ENCODE results near the gene NT5C3B.
"Not testable (repeated sequence)": the region's sequence is repeated elsewhere in the genome, so short reads cannot be mapped to it uniquely, and the experiment has no call there.

The NT5C3B gene

GRCh38 chr17:41781404-41782110 is 54.5 kb downstream of the NT5C3B start:
- no peak for DNase-seq

GRCh38 chr17:41779954-41780353 is 56.1 kb downstream of the NT5C3B start:
- no peak for DNase-seq

DNA sequence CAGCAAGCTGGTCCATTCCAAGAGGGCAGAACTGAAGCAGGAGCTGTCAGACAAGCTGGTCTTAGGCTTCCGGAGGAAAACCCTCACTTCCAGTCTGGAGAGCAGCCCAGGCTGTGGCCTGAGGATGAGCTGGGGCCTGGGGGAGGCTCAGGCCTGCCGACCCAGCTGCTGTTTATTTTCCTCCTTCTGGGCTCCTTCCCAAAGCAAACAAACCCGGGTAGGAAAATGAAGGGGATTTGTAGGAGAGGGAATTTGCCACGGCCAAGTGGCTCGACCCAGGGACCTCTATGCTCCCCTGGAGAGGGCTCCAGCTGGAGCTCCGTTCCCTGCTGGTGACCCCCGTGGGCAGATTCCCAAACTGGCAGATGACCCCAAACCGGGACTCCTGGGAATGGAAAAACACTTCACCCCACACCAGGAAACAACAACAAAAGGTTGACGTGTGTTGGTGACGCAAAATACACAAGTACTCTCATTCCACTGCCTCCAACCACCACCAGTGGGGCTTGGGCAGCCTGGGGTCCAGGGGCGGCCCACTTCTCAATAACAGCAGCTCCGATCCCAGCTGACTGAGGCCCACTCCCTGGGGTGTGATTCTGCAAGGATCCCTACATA is 58.4 kb downstream of the NT5C3B start:
- DNase-seq = no peak

GRCh38 chr17:41777157-41777573 is 58.9 kb downstream of the NT5C3B start:
- no peak for DNase-seq

- not testable (repeated sequence) for DNase-seq
Observed at GRCh38 chr17:41776262-41776900, 59.7 kb downstream of the NT5C3B start.

DNA sequence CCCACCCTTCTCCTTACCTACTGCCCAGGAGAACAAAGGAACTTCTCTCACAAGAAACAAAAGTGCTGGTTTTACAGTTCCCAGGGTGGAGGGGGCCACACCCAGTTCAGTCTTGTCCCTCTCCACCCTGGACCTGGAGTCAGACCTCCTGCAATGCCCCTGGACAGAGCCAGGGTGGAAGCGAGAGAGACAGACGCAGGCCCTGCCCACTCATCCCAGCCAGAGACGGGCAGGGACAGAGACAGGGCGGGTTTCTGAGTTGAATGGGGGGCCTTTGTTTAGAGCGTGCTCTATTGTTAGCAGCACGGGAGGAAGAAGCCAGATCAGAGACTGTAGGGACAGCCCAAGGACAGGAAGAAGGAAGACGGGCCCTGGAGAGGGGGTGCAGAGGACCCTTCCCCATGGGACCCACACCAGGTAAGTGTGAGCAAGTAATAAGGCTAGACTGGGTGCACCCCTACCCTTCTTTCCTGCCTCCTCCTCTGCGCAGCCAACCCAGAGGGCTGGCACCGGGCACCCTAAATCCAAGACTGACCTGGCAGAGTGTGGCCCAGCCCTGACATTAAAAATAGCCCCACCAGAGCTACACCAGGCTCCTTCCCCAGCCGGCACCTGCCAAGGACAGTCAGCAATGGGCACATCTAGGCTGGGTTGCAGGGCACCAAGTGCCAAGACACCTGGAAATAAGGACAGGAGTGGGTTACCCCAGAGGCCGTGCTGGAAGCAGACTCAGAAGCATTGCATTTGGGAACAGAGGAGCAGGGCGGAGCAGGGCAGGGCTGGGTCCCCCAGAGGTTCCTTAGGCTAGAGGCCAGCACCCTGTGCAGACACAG is 60.4 kb downstream of the NT5C3B start:
- DNase-seq = no peak
